ENCODE measurements around the gene OSBPL8.

- TF ChIP-seq, protein P1, sequence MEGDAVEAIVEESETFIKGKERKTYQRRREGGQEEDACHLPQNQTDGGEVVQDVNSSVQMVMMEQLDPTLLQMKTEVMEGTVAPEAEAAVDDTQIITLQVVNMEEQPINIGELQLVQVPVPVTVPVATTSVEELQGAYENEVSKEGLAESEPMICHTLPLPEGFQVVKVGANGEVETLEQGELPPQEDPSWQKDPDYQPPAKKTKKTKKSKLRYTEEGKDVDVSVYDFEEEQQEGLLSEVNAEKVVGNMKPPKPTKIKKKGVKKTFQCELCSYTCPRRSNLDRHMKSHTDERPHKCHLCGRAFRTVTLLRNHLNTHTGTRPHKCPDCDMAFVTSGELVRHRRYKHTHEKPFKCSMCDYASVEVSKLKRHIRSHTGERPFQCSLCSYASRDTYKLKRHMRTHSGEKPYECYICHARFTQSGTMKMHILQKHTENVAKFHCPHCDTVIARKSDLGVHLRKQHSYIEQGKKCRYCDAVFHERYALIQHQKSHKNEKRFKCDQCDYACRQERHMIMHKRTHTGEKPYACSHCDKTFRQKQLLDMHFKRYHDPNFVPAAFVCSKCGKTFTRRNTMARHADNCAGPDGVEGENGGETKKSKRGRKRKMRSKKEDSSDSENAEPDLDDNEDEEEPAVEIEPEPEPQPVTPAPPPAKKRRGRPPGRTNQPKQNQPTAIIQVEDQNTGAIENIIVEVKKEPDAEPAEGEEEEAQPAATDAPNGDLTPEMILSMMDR (conservative IDR thresholded peaks at IDR 0.05; ENCODE audit: low read length): no peak
- no peak for TF ChIP-seq EZH2phosphoT487 (IDR thresholded peaks at IDR 0.05; ENCODE audit: borderline replicate concordance, low read depth, low read length)
Observed at GRCh38 chr12:76532520-76532919, 27.1 kb downstream of the OSBPL8 start.
